ENCODE data around the gene PTPN9.
"Not testable (repeated sequence)": the region's sequence is repeated elsewhere in the genome, so short reads cannot be mapped to it uniquely, and the experiment has no call there.

Gene PTPN9

DNA sequence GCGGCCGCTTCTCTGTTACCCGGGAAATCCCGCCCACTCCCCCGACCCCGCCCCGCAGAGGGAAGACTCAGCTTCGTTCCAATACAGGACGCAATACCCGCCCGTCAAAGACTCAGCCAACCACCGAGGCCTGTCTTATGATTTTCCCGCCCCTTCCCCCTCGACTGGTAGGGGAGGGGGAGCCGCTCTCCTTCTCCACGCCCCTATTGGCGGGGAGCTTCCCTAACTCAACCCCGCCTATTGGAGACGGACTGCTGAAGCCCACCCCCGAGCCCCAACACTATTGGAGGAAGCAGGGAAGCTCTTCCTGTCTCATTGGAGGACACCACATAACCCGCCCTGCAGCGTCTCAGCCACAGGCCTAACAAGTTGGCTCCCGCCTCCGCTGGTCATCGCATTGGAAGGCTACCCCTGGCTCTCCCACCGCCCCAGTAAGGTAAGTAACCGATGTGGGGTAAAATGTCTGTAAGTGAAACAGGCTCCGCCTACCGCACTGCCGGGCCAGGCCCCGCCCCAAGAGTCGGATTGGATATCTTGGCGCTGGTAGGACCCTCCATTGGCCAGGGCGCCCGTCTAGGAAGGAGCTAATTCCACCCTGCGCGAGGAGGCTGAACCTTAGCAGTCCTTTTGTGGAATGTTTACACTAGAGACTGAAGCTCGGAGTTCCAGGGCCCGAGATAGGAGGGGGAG is 127.3 kb downstream of the PTPN9 start, which contains the start of gene SIN3A:
SIN3A (minus strand) TSS at position 17 of the 690 bp plus-strand sequence. CDS start 21,315 bp downstream, outside the sequence.
- peak; percentile 100 for DNase-seq

DNA sequence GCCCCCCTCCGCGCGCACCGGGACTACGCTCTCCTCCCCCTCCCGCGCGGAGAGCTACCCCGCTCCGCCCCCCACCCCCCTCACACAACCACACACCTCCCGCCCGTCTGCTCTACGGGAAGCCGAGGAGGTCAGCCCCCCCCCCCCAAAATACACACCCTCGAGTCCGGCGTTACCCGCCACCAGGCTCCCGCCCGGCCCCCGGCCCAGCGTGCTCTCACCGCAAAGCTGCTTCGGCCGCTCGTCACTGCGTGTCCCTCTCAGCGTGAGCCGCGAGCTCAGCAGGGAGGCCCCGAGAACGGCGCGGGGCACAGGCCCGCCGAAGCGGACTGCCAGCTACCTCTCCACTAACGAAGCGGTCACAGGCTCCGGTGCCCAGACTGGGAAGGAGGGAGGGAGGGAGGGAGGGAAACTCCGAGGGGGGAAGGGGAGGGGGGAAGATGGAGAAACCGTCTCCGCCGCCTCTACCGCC is 127.9 kb downstream of the PTPN9 start:
- DNase-seq, result no peak

DNA sequence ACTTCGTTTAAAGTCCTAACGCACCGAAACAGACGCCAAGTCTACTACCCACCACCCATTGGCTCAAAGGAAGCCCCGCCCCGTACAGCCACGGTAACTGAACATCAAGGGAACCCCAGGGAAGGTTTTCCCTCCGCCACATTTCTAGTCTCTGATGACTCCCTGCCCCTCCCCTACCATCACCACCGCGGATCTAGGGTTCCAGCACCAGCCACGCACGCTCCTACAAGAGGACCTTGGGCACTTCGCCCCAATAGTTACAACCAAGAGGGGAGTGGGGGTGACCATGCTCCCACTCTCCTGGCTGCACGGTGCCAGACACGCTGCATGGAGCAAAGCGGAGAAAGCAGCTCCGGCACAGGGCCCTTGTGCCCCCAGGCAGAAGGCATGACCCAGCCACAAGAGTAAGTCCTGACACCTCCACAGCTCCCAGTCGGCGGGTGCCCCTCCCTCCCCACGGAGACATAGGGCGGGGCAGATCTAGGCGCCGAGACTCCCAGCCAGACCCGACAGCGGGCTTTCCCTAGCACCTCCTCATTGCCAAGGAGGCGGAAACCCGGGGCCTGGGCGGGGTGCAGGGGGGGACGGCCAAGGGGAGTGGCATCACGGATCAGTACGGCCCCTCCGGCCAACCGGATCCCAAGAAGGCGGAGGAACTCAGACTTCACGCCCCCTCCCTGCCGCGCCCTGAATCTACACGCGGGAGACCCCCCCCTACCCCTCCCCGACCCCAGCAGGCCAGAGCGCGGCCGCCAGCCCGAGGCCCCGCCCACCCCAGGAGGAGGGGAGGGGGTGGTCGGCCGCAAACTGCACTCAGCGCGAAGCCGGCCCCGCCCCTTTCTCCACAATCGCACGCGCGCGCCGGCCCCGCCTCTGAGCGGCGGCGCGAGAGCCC is 128.6 kb downstream of the PTPN9 start:
- DNase-seq, result peak; percentile 98

DNA sequence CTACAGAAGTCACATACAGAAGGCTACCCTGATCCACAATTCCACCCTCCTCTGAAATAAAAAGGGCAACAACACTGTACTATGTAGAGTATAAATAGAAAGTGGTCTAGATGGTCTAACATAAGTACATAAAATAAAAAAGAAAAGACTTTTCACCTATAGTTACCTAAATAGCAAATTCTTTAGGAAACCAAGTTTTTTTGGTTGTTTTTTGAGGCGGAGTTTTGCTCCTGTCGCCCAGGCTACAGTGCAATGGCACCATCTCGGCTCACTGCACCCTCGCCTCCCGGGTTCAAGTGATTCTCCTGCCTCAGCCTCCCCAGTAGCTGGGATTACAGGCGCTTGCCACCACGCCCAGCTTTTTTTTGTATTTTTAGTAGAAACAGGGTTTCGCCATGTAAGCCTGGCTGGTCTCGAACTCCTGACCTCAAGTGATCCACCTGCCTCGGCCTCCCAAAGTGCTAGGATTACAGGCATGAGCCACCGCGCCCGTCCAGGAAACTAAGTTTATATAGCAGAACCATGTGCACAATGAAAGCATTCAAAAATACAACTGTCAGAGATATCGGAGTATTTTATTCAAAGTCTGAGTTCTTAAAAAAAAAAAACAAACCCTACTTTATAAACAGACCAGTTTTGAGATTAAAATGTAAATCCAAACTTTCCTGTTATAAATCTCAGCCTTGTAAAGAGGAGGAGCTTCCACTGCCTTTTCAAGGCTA is 129.4 kb downstream of the PTPN9 start:
- DNase-seq, result no peak

DNA sequence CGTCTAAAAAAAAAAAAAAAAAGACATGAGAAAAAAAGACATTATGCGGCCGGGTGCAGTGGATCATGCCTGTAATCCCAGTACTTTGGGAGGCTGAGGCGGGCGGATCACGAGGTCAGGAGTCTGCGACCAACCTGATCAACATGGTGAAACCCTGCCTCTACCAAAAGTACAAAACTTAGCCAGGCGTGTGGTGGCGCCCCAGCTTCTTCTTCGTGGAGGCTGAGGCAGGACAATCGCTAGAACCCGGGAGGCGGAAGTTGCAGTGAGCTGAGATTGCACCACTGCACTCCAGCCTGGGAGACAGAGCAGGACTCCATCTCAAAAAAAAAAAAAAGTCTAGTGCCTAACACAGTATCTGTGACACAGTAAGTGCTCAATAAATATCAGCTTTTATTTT is 130.9 kb downstream of the PTPN9 start:
- not testable (repeated sequence) for DNase-seq

DNA sequence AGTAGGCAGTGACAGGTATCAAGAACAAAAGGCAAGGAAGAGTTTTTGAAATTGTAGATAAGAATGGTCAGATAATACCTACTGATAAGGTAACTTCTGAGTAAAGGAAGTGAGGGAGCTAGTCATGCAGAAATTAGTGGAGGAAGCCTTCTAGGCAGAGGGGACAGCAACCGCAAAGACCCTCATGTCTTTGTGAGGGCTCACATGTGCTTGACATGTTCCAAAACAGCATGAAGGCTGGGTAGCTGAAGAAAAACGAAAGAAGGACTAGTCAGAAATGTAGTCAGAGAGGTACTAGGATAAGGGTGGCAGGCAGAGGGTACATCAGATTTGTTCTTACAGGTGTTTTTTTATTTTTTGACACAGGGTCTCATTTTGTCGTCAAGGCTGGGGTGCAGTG is 133.0 kb downstream of the PTPN9 start:
- DNase-seq, result no peak

DNA sequence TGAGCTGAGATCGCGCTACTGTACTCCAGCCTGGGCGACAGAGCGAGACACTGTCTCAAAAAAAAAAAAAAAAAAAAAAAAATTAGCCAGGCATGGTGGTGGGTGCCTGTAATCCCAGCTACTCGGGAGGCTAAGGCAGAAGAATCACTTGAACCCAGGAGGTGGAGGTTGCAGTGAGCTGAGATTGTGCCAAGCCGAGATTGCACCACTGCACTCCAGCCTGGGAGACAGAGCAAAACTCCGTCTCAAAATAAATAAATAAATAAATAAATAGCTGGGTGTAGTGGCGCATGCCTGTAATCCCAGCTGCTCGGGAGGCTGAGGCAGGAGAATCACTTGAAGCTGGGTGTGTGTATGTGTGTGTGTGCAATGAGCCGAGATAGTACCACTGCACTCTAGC is 133.8 kb downstream of the PTPN9 start:
- not testable (repeated sequence) for DNase-seq

DNA sequence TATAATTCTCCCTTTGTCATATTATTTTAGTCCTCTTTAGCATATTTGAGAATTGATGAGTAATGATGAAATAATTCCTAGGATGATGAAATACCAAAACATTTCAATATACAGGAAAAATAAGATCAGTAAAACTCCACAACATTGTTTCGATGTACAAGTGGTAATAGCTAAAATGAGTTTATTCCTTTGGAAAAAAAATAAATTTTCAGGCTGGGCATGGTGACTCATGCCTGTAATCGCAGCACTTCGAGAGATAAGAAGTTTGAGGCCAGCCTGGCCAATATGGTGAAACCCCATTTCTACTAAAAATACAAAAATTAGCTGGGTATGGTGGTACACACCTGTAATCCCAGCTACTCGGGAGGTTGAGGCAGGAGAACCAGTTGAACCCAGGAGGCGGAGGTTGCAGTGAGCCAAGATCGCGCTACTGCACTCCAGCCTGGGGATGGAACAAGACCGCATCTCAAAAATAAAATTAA is 135.1 kb downstream of the PTPN9 start:
- not testable (repeated sequence) for DNase-seq

DNA sequence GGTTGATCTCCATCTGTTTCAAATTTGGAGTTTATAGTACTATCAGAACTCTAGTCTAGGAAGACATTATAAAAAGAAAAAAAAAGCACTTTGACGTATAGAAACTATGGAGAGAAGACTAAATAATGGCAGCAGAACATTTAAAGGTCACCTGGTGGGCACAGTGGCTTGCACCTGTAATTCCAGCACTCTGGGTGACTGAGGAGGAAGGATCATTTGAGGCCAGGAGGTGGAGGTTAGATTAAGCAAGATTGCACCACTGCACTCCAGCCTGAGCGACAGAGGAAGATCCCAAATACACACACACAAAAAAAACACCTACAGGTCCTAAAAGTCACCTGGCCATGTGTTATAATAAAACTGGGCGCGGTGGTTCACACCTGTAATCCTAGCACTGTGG is 141.4 kb downstream of the PTPN9 start:
- DNase-seq, result no peak

DNA sequence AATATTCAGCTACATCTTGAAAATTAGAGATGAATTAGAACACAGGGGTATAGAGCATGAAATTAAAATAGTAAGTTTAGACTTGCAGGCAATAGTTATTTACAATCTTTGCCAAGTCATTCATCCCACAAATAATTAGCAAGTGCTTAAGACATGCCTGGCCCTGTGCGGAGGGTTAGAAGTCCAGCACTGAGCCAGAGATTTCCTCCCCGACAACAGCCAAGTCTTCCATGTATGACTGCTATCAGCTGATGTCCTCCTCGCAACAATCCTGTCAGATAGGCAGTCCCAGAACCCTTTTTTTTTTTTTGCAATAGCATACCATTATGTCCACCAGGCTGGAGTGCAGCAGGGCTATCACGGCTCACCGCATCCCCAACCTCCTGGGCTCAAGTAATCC is 142.2 kb downstream of the PTPN9 start:
- no peak for DNase-seq

DNA sequence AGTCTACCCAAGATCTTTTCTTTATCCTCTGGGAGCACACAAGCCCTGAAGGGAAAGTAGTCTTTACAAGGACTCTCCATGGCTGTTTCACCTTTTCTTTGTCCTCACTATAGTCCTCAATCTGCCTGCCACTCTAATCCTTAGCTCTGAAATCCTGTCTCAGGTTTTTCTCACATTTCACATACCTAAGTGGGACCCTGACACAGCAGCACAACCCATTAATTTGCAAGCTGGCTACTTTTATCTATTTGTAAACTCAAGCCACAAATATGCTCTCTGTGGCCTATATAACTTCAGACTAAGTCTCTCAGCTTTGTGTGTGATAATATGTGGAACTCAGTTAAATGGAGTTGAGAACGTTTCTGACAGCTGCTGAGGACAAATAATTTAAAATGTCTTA is 147.4 kb downstream of the PTPN9 start:
- no peak for DNase-seq

DNA sequence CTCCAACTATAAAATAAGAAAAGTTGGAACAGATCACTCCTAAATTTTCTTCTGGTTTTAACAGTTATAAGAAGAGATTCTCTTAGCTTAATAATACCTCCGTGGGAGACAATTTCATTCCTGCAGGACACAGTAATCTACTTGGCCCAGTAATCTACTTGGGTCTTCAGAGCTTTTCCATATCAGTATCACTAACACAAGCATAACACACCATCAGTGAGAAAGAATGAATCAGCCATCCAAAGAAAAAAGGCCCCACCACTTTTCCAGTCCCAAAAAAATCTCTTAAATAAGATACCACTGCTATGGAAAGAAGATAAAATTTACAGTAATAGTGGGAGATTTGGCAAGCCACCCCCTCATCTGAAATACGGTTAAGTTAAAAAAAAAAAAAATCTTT is 147.8 kb downstream of the PTPN9 start:
- DNase-seq, result no peak

DNA sequence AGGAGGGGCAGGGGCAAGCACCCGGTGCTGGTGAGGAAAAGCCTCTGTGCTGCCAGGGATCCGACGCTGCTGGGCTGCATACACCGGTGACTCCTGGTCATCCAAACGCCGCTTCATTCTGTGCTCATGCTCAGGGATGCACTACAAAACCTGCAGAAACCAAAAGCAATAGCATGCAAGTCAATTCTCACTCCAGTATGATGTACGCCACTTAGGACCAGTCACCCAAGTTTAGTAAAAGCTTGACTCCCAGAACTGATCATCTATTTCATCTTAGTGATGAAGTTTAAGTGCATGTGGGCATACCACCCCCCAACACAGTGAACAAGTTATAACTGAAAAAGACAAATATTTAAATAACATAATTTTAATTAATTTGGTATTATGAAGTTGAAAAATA is 148.9 kb downstream of the PTPN9 start:
- DNase-seq, result no peak

DNA sequence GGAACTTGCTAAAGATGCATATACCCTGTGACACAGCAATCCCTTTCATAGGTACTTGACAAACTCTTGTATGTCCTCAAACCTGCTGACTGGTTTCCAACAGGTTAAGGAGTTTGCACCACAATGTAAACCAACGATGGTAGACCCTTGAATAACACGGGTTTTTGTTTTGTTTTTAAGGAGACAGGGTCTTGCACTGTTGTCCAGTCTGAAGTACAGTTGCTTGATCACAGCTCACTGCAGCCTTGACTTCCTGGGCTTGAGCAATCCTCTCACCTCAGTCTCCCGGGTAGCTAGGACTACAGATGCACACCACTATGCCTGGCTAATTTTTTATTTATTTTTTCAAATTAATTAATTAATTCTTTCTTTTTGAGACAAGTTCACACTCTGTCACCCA is 151.0 kb downstream of the PTPN9 start:
- DNase-seq, result no peak

DNA sequence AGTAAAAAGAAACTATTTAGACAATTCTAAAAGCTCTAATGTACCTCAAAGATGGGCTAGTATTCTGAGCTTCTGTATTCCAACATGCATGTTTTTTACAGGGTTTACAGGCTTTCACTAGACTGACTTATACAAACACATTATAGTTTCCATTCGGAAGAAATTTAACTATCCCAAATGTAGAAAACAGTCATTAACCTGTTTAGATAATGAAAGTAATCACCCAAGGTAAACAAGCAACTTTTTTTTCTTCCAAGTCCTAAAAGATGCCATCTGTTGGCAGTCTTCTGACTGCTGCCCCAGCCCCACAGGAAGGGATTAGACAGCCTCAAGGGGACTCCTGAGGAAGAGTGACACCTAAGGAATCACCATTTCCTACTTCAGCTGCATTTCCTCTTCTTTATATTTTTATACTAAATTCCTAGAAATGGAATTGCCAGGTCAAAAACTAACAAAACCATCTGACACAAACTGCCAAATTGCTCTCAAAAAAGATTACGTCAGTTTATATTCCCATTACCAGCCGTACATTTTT is 153.1 kb downstream of the PTPN9 start:
- no peak for DNase-seq

DNA sequence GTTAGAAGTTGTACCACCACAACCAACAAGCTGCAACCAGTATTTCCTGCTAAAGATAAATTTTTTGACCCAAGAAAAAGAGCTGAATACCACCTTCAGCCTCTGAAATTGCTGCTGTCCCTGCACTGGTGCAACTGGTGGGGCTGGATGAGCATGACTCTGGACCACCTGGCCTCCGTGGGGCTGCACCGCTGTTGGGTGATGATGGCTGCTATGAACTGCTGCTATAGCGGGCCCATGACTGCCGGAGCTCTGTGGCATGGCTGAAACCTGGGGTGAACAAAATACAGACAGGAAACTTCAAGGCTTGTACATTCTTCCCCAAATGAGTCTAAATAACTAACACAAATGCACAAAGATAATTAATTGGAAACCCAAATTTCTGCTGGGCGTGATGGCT is 156.6 kb downstream of the PTPN9 start:
- no peak for DNase-seq

DNA sequence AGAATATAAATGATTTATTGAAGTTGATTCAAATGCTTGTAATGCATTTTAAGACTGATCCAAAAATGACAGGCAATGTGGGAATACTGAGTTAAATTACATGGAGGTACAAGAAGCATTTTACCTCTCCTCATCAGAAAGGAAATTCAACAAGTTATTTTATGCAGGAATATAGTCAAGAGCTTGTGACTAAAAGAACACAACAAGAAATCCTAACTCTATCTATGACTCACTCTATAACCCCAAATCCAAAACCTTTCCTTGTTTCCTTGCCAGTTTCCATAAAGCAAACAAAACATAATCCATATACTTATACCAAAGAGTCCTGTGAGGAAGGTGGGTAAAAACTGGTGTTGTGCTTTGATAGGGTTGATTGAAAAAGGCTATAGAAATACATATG is 158.4 kb downstream of the PTPN9 start:
- DNase-seq, result no peak

DNA sequence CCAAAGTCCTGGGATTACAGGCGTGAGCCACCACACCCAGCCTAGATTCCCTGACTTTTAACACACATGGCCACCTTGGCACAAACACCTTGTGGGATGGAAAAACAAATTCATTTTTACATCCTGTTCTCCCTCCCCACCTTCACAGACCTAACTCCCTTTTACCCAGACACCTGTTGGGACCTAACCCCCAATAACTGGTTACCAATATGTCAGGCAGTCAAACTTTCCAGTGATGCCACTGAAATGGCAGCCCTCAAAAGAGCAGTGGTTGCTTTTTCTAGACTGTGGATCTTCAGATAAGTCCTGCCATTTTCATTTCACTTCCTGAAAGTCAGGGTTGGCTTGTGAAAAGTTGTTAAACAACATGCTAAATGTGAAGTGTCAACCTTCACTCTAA is 162.5 kb downstream of the PTPN9 start:
- no peak for DNase-seq

Measured in femur (tissue), 1 donor.